H1 (cell line): Measurements from ENCODE around the gene DEPDC4. TPM values are rescaled to one million over a fixed set of nuclear protein-coding genes. Genes with fewer than 3 reads are reported as not detected.

Experiments
- CTCF ChIA-PET: fragments of 300-600 bp; sonication (Branson Sonifier 250); formaldehyde crosslinking; loops from one replicate; lab custom pipeline; 2021; ENCODE audit not compliant: partially characterized antibody; lab: Charles Lee
- POLR2A ChIA-PET: fragments of 300-600 bp; sonication (Branson Sonifier 250); formaldehyde crosslinking; loops from one replicate; lab custom pipeline; 2021; ENCODE audit warnings: inconsistent platforms; ENCODE audit not compliant: partially characterized antibody; lab: Charles Lee
- DNase-seq, 2 experiments: peaks; one replicate each; pipeline versions ENCODE4 v3.0.0 to v3.0.0-alpha.2; 2010 to 2022; ENCODE audit warnings: low spot score in 2 of 2, low read depth in 1 of 2, mixed read lengths in 1 of 2
- FAIRE-seq: peaks from 2 replicates; lab custom pipeline; 2011; peaks lifted over from hg19 to GRCh38; lab: Jason Lieb, UNC
- H2AFZ ChIP-seq: 2 replicates; pipeline ENCODE4 v1.8.1; 2012; ENCODE audit warnings: low read length, inconsistent platforms
- H2AK5ac ChIP-seq: 2 replicates; pipeline ENCODE4 v1.6.1; 2013; ENCODE audit warnings: low read depth, low read length
- H2BK120ac ChIP-seq: replicated peaks from 2 replicates; pipeline ENCODE3; 2013; ENCODE audit warnings: low read depth, low read length, inconsistent platforms
- H2BK12ac ChIP-seq: 2 replicates; pipeline ENCODE4 v1.6.1; 2013; ENCODE audit warnings: low read depth, low read length
- H2BK15ac ChIP-seq: 2 replicates; pipeline ENCODE4 v1.6.1; 2013; ENCODE audit warnings: low read length
- H2BK20ac ChIP-seq: 2 replicates; pipeline ENCODE4 v1.6.1; 2013; ENCODE audit warnings: low read length
- H2BK5ac ChIP-seq: 2 replicates; pipeline ENCODE4 v1.6.1; 2013; ENCODE audit warnings: low read depth, low read length
- H3K14ac ChIP-seq: 2 replicates; pipeline ENCODE4 v1.6.1; 2013; ENCODE audit warnings: inconsistent platforms; ENCODE audit not compliant: insufficient read length
- H3K18ac ChIP-seq: 2 replicates; pipeline ENCODE4 v1.6.1; 2013; ENCODE audit warnings: low read length; ENCODE audit errors: extremely low read depth
- H3K23ac ChIP-seq: 2 replicates; pipeline ENCODE4 v1.6.1; 2013; ENCODE audit warnings: inconsistent platforms; ENCODE audit not compliant: insufficient read length
- H3K23me2 ChIP-seq: 2 replicates; pipeline ENCODE4 v1.6.1; 2013; ENCODE audit warnings: low read depth, low read length
- H3K27ac ChIP-seq: 2 replicates; pipeline ENCODE4 v1.6.1; 2011; ENCODE audit warnings: low read depth, low read length, inconsistent platforms
- H3K27me3 ChIP-seq, 4 experiments: replicated peaks in 1 of 4; 1 replicate in 1 of 4; 2 replicates in 3 of 4; pipeline versions ENCODE4 v1.6.1 to v1.8.1; 2011 to 2013; ENCODE audit warnings: low read length in 3 of 4, mild to moderate bottlenecking in 3 of 4, inconsistent platforms in 2 of 4, mixed read lengths in 2 of 4, moderate library complexity in 1 of 4; ENCODE audit not compliant: control insufficient read depth in 3 of 4, insufficient read depth in 3 of 4; ENCODE audit errors: extremely low read depth in 1 of 4
- H3K36me3 ChIP-seq, 4 experiments: 2 replicates each; pipeline versions ENCODE4 v1.6.1 to v1.8.1; 2011 to 2013; ENCODE audit warnings: mild to moderate bottlenecking in 4 of 4, low read length in 3 of 4, moderate library complexity in 2 of 4, control low read depth in 1 of 4, inconsistent platforms in 1 of 4; ENCODE audit not compliant: insufficient read depth in 4 of 4, control insufficient read depth in 2 of 4
- H3K4ac ChIP-seq: replicated peaks from 2 replicates; pipeline ENCODE3; 2013; ENCODE audit warnings: low read length, low read depth, mixed read lengths, inconsistent platforms; ENCODE audit not compliant: insufficient read length
- H3K4me1 ChIP-seq, 4 experiments: replicated peaks in 1 of 4; 1 replicate in 1 of 4; 2 replicates in 3 of 4; pipeline versions ENCODE4 v1.6.1 to v1.8.1; 2011 to 2013; ENCODE audit warnings: low read length in 3 of 4, inconsistent platforms in 2 of 4, mixed read lengths in 1 of 4; ENCODE audit not compliant: insufficient read depth in 4 of 4, control insufficient read depth in 3 of 4
- H3K4me2 ChIP-seq, 2 experiments: 2 replicates each; pipeline versions ENCODE4 v1.6.1 to v1.8.1; 2011 to 2013; ENCODE audit warnings: low read depth in 2 of 2, low read length in 2 of 2, control low read depth in 1 of 2, inconsistent platforms in 1 of 2, mild to moderate bottlenecking in 1 of 2; ENCODE audit not compliant: insufficient read depth in 1 of 2
- H3K4me3 ChIP-seq, 4 experiments: fragments of 200-600, 300-600 bp in 1 of 4; sonication (generic), shearing (Covaris generic), sonication (Bioruptor Twin) in 1 of 4; 2 replicates each; pipeline versions ENCODE4 v1.5.1 to v1.8.1; 2011 to 2016; ENCODE audit warnings: low read length in 4 of 4, low read depth in 3 of 4, control low read depth in 2 of 4, inconsistent platforms in 2 of 4, mild to moderate bottlenecking in 2 of 4, mixed read lengths in 1 of 4, moderate library complexity in 1 of 4; ENCODE audit not compliant: insufficient read depth in 2 of 4; ENCODE audit errors: extremely low read depth in 1 of 4
- H3K56ac ChIP-seq: replicated peaks from 2 replicates; pipeline ENCODE3; 2013; ENCODE audit warnings: low read depth, mild to moderate bottlenecking, mixed read lengths, low read length, inconsistent platforms; ENCODE audit not compliant: insufficient read length
- H3K79me1 ChIP-seq: 2 replicates; pipeline ENCODE4 v1.6.1; 2013; ENCODE audit warnings: low read depth, low read length, control low read depth
- H3K79me2 ChIP-seq, 2 experiments: 2 replicates each; pipeline versions ENCODE4 v1.6.1 to v1.8.1; 2012 to 2013; ENCODE audit warnings: low read length in 2 of 2, mild to moderate bottlenecking in 2 of 2, inconsistent platforms in 1 of 2; ENCODE audit not compliant: insufficient read depth in 2 of 2, control insufficient read depth in 1 of 2
- H3K9ac ChIP-seq, 4 experiments: replicated peaks in 1 of 4; 1 replicate in 1 of 4; 2 replicates in 3 of 4; pipeline versions ENCODE4 v1.6.1 to v1.8.1; 2011 to 2013; ENCODE audit warnings: low read depth in 3 of 4, low read length in 3 of 4, control low read depth in 2 of 4, mild to moderate bottlenecking in 2 of 4, moderate library complexity in 2 of 4, inconsistent platforms in 1 of 4; ENCODE audit errors: extremely low read depth in 1 of 4
- H3K9me3 ChIP-seq, 2 experiments: 2 replicates each; pipeline versions ENCODE4 v1.6.1 to v1.8.1; 2012 to 2013; ENCODE audit warnings: mild to moderate bottlenecking in 2 of 2, moderate library complexity in 2 of 2, control low read depth in 1 of 2, inconsistent platforms in 1 of 2, low read depth in 1 of 2, low read length in 1 of 2, mixed read lengths in 1 of 2; ENCODE audit not compliant: insufficient read depth in 2 of 2
- H4K20me1 ChIP-seq, 2 experiments: replicated peaks in 1 of 2; 2 replicates each; pipeline versions ENCODE3 to v1.8.1; 2011 to 2013; ENCODE audit warnings: inconsistent platforms in 2 of 2, low read length in 2 of 2, mild to moderate bottlenecking in 1 of 2; ENCODE audit not compliant: insufficient read depth in 2 of 2, control insufficient read depth in 1 of 2
- H4K5ac ChIP-seq: 2 replicates; pipeline ENCODE4 v1.6.1; 2013; ENCODE audit warnings: low read length, low read depth, mixed read lengths, inconsistent platforms; ENCODE audit not compliant: insufficient read length
- H4K8ac ChIP-seq: 2 replicates; pipeline ENCODE4 v1.8.0; 2013; ENCODE audit warnings: mild to moderate bottlenecking, moderate library complexity, low read length, inconsistent platforms; ENCODE audit not compliant: insufficient read depth; ENCODE audit errors: extremely low read depth
- H4K91ac ChIP-seq: replicated peaks from 2 replicates; pipeline ENCODE3; 2013; ENCODE audit warnings: low read length, mixed read lengths, inconsistent platforms; ENCODE audit not compliant: insufficient read length
- ZNF274 ChIP-seq: IDR thresholded peaks from 2 replicates; pipeline ENCODE4 v1.7.0; 2012; ENCODE audit warnings: low read length, borderline replicate concordance; ENCODE audit errors: extremely low read depth
- WGBS, 2 experiments: shearing (Covaris generic) in 1 of 2; methylation state at CpG; one replicate each; pipeline versions ENCODE4 v1.1.6 to v1.1.7; 2013 to 2015; ENCODE audit warnings: low lambda C conversion rate in 2 of 2, mixed read lengths in 2 of 2, inconsistent platforms in 1 of 2, low coverage in 1 of 2, missing lambda C conversion rate in 1 of 2; ENCODE audit not compliant: insufficient replicate concordance in 2 of 2, insufficient coverage in 1 of 2, insufficient read length in 1 of 2; ENCODE audit errors: extremely low coverage in 1 of 2, missing lambda C conversion rate in 1 of 2; 5-methylcytosine and 5-hydroxymethylcytosine counted together
- polyA plus RNA-seq, 7 experiments: library from polyadenylated mRNA; depleted of rRNA in 3 of 7; stranded (reverse) in 5 of 7; unstranded in 2 of 7; fragments of >200 nt in 5 of 7; fragments of 200-250 nt in 2 of 7; gene quantifications; 1 replicate in 5 of 7; 2 replicates in 1 of 7; 4 replicates in 1 of 7; pipeline versions ENCODE4 v1.2.1 to v1.2.3, GENCODE V29; 2011 to 2013; ENCODE audit warnings: missing spikeins in 2 of 7, mixed read lengths in 2 of 7
- total RNA-seq: library from RNA; stranded (reverse); fragmentation: NEBNext Ultra II Directional; extraction: Animal tissue kit (Norgen Biotek cat#: 25700); gene quantifications from 2 replicates; pipeline ENCODE4 v1.2.1, GENCODE V29; 2021

DEPDC4 gene
- total and polyA plus RNA-seq, 2 of the 8 experiments (the other 6 are each of a cell fraction or from before 2014, with no cell fraction given): 0.80 to 3.8 TPM

- no peak overlapping the region for H3K18ac ChIP-seq
- H3K14ac ChIP-seq: no peak overlapping the region
- ChIA-PET POLR2A (interaction anchor here (0.7 to 1.6 kb wide), 2 partner anchors 15 to 22 kb away, joined by 3 read pairs; no protein-coding TSS in a partner anchor), CTCF (interaction anchor here (0.6 kb wide), 1 partner anchor 1523 kb away, joined by 3 read pairs; no protein-coding TSS in a partner anchor)
- no peaks in the 10 kb centered on the region for H3K4me1 ChIP-seq
- 90% methylated on average over 2 of the region's 2 CpGs; no CpG with 5 or more reads in 1 of the 2 experiments for WGBS, 2 experiments
- no peak overlapping the region for H2BK5ac ChIP-seq
- no peak overlapping the region for H3K9ac ChIP-seq
- H4K20me1 ChIP-seq: no peaks in the 10 kb centered on the region
- no peaks in the 10 kb centered on the region for H3K9me3 ChIP-seq
- H3K79me2 ChIP-seq: peaks cover 0 to 16% of the 10 kb centered on the region in 2 experiments; a peak in 2 of 4 replicates
- no peak overlapping the region for H3K4me3 ChIP-seq
- no peak overlapping the region for H3K23ac ChIP-seq
- no peaks in the 10 kb centered on the region for H3K27me3 ChIP-seq
- H4K8ac ChIP-seq: no peak overlapping the region
- no peak for DNase-seq
- no peak overlapping the region for H2BK120ac ChIP-seq
- no peak overlapping the region for H2BK15ac ChIP-seq
- no peak overlapping the region for H2BK12ac ChIP-seq
- H3K36me3 ChIP-seq: peaks cover 0 to 66% (median 30%) of the 10 kb centered on the region in 4 experiments; a peak in 7 of 8 replicates
- TF ChIP-seq ZNF274: no peak
- no peak overlapping the region for H4K5ac ChIP-seq
- no peak overlapping the region for H2BK20ac ChIP-seq
- no peaks in the 10 kb centered on the region for H3K23me2 ChIP-seq
- no peak overlapping the region for H3K56ac ChIP-seq
- no peak overlapping the region for H4K91ac ChIP-seq
- H2AFZ ChIP-seq: no peak overlapping the region
- H2AK5ac ChIP-seq: no peak overlapping the region
- H3K4me2 ChIP-seq: no peak overlapping the region
- no peak overlapping the region for H3K4ac ChIP-seq
- no peaks in the 10 kb centered on the region for H3K79me1 ChIP-seq
- no peak for FAIRE-seq
- H3K27ac ChIP-seq: no peak overlapping the region
Measured at GRCh38 chr12:100207311-100207710, 59.6 kb downstream of the DEPDC4 start.
